ENCODE data around the gene CSPG4.

Gene CSPG4

GRCh38 chr15:75669191-75669878 is 43.3 kb downstream of the CSPG4 start:
- DNase-seq: peak; percentile 22

- DNase-seq: peak; percentile 38
These were observed 45.7 kb downstream of the CSPG4 start for GRCh38 chr15:75666823-75667501.

- DNase-seq: no peak
These were observed 48.7 kb downstream of the CSPG4 start for GRCh38 chr15:75663931-75664421.

- no peak for DNase-seq
These were observed 49.7 kb downstream of the CSPG4 start for GRCh38 chr15:75662823-75663519.

GRCh38 chr15:75661756-75662140 is 50.9 kb downstream of the CSPG4 start:
- DNase-seq: no peak

- peak; percentile 82 for DNase-seq
These were observed 51.4 kb downstream of the CSPG4 start for GRCh38 chr15:75661100-75661755.

- no peak for DNase-seq
These were observed 52.6 kb downstream of the CSPG4 start for GRCh38 chr15:75659928-75660645.

- DNase-seq: no peak
These were observed 53.4 kb downstream of the CSPG4 start for GRCh38 chr15:75659141-75659771.

- DNase-seq: no peak
These were observed 55.8 kb downstream of the CSPG4 start for GRCh38 chr15:75656813-75657212.

GRCh38 chr15:75656331-75656730 is 56.3 kb downstream of the CSPG4 start:
- no peak for DNase-seq

- DNase-seq: no peak
These were observed 56.7 kb downstream of the CSPG4 start for GRCh38 chr15:75655931-75656330.

- DNase-seq: no peak
These were observed 58.3 kb downstream of the CSPG4 start for GRCh38 chr15:75654201-75654907.

GRCh38 chr15:75653347-75653913 is 59.2 kb downstream of the CSPG4 start:
- DNase-seq: no peak

- no peak for DNase-seq
These were observed 60.7 kb downstream of the CSPG4 start for GRCh38 chr15:75651810-75652543.

- DNase-seq: no peak
These were observed 61.5 kb downstream of the CSPG4 start for GRCh38 chr15:75650908-75651809.

- no peak for DNase-seq
These were observed 62.8 kb downstream of the CSPG4 start for GRCh38 chr15:75649848-75650247.

- no peak for DNase-seq
These were observed 63.4 kb downstream of the CSPG4 start for GRCh38 chr15:75649045-75649761.

- no peak for DNase-seq
These were observed 64.3 kb downstream of the CSPG4 start for GRCh38 chr15:75648156-75649000.

Measured in kidney glomerular epithelial cell (primary cell).